Glutamatergic neuron (in vitro differentiated cells): ENCODE data around the gene BBS12. TPM values are rescaled to one million over a fixed set of nuclear protein-coding genes. Genes with fewer than 3 reads are reported as not detected.

Source experiments
- DNase-seq: peaks from one replicate; pipeline ENCODE4 v3.0.0; 2022
- H3K27ac Mint-ChIP-seq: one replicate; pipeline ENCODE4 v1.8.0; 2020; ENCODE audit warnings: mild to moderate bottlenecking, mixed read lengths, inconsistent platforms; ENCODE audit not compliant: unreplicated experiment
- H3K27me3 Mint-ChIP-seq: one replicate; pipeline ENCODE4 v1.8.0; 2020; ENCODE audit warnings: mild to moderate bottlenecking, moderate library complexity, mixed read lengths, inconsistent platforms; ENCODE audit not compliant: unreplicated experiment
- H3K36me3 Mint-ChIP-seq: one replicate; pipeline ENCODE4 v1.8.0; 2020; ENCODE audit warnings: mild to moderate bottlenecking, mixed read lengths, inconsistent platforms; ENCODE audit not compliant: unreplicated experiment
- H3K4me1 Mint-ChIP-seq: one replicate; pipeline ENCODE4 v1.8.0; 2020; ENCODE audit warnings: mild to moderate bottlenecking, low read depth, mixed read lengths, inconsistent platforms; ENCODE audit not compliant: unreplicated experiment
- H3K4me3 Mint-ChIP-seq: one replicate; pipeline ENCODE4 v1.8.0; 2020; ENCODE audit warnings: mild to moderate bottlenecking, mixed read lengths, inconsistent platforms; ENCODE audit not compliant: unreplicated experiment
- H3K9me3 Mint-ChIP-seq: one replicate; pipeline ENCODE4 v1.8.0; 2020; ENCODE audit warnings: mild to moderate bottlenecking, moderate library complexity, mixed read lengths, inconsistent platforms; ENCODE audit not compliant: unreplicated experiment
- CTCF ChIP-seq: fragments of 200-600 bp; sonication (generic); IDR thresholded peaks from one replicate; pipeline ENCODE4 v1.5.0; 2021; ENCODE audit not compliant: partially characterized antibody, unreplicated experiment
- total RNA-seq: library from RNA; stranded (reverse); fragmentation: NEBNext Ultra II Directional; extraction: Animal tissue kit (Norgen Biotek cat#: 25700); gene quantifications from one replicate; pipeline ENCODE4 v1.2.1, GENCODE V29; 2021; ENCODE audit not compliant: unreplicated experiment

Gene BBS12
- total RNA-seq, 1 donor from 2014 or later = 2.8 TPM

DNA sequence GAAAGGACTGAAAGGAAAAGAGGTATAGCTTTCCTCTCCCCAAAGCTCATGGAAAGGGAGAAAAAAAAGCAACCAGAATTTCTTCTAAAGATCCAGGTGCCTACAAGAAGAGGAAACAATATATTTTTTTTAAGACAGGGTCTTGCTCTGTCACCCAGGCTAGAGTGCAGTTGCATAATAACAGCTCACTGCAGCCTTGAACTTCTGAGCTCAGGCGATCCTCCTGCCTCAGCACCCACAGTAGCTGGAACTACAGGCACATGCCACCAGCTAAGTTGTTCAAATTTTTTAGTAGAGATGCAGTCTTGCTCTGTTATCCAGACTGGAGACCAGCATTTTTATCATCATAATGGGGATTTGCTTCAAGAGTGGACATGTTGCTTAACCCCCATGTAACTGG lies 30.5 kb upstream of the BBS12 start:
- no peak for TF ChIP-seq CTCF
- H3K27ac Mint-ChIP-seq = no peak overlapping the region
- H3K9me3 Mint-ChIP-seq = no peaks in the 10 kb centered on the region

DNA sequence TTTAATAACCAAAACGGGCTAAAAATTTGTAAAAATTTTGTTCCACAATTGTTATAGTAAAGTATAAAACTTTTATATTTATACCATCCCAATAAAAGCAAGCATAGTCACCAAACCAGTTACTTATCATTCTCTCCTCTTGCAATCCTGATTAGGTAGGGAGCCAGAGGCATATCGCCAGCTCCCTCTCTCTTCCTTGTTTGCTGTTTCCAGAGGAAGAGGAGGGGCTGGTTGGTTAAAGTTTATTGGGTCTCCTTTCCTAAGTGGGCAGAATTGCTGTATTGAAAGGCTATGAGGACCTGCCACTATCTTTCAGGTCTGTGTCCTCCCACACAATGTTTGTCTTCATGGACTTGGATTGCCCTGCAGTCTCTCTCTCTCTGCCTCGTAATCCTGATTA lies 29.6 kb upstream of the BBS12 start:
- Mint-ChIP-seq H3K27me3 (peaks cover 4% of the 10 kb centered on the region), H3K36me3 (no peaks in the 10 kb centered on the region), H3K9me3 (no peaks in the 10 kb centered on the region), H3K4me1 (no peaks in the 10 kb centered on the region), H3K27ac (no peak overlapping the region), H3K4me3 (no peak overlapping the region)
- no peak for TF ChIP-seq CTCF
- DNase-seq = no peak

More for the DNA sequence above, 30.5 kb upstream of the BBS12 start:
- Mint-ChIP-seq H3K27me3 (peaks cover 4% of the 10 kb centered on the region), H3K4me1 (no peaks in the 10 kb centered on the region), H3K4me3 (no peak overlapping the region), H3K36me3 (no peaks in the 10 kb centered on the region)
- no peak for DNase-seq

GRCh38 chr4:122703868-122704267 lies 28.6 kb upstream of the BBS12 start:
- no peaks in the 10 kb centered on the region for H3K4me1 Mint-ChIP-seq

DNA sequence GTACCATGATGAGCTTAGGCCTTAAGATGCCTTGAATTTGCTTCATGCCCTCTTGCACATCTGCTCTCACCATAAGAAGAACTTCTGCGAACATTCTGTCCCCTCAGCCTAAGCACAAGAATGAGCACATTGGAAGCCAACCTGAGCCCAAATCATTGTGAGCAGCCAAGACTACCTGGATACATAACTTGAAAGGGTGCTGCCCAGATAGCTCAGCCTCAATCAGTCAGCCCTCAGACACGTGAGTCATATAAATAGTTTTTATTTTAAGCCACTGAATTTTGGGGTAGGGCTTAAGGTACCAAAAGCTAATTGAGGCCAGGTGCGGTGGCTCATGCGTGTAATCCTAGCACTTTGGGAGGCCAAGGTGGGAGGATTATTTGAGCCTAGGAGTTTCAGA lies 27.5 kb upstream of the BBS12 start:
- no peaks in the 10 kb centered on the region for H3K36me3 Mint-ChIP-seq
- no peak for DNase-seq
- TF ChIP-seq CTCF = no peak
- no peaks in the 10 kb centered on the region for H3K4me1 Mint-ChIP-seq
- H3K27ac Mint-ChIP-seq = no peak overlapping the region
- H3K27me3 Mint-ChIP-seq = peaks cover 4% of the 10 kb centered on the region
- no peak overlapping the region for H3K4me3 Mint-ChIP-seq
- no peaks in the 10 kb centered on the region for H3K9me3 Mint-ChIP-seq

More at GRCh38 chr4:122703868-122704267, 28.6 kb upstream of the BBS12 start:
- Mint-ChIP-seq H3K27me3 (peaks cover 4% of the 10 kb centered on the region), H3K36me3 (no peaks in the 10 kb centered on the region), H3K4me3 (no peak overlapping the region), H3K9me3 (no peaks in the 10 kb centered on the region), H3K27ac (no peak overlapping the region)
- TF ChIP-seq CTCF = no peak
- DNase-seq = no peak

DNA sequence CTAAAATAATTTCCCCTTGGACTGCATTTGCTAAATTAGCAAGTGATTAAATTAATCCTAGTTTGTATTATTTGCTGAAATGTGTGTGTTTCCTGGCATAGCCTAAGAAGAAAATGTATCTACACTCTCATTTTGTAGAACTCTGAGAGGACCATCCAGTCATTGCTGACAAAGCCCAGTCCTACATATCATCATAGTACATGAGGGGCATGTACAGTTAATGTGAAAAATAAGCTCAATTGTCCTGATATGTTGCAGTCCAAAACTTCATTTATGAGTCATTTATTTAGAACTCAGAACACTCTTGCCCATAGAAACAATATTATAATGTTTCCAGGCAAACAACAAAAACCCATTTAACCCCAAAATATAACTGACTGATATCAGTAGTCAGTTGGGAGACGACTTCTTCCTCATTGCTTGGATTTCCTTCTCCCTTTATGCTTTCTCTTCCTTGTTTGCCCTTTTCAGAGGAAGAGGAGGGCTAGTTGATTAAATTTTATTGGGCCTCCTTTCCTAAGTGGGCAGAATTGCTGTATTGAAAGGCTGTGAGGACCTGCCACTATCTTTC lies 26.9 kb upstream of the BBS12 start:
- no peak for DNase-seq
- TF ChIP-seq CTCF = no peak
- peaks cover 4% of the 10 kb centered on the region for H3K27me3 Mint-ChIP-seq
- H3K4me3 Mint-ChIP-seq = no peak overlapping the region
- no peaks in the 10 kb centered on the region for H3K36me3 Mint-ChIP-seq
- H3K9me3 Mint-ChIP-seq = no peaks in the 10 kb centered on the region
- H3K4me1 Mint-ChIP-seq = peaks cover 3% of the 10 kb centered on the region
- no peak overlapping the region for H3K27ac Mint-ChIP-seq
